ENCODE data around the gene PCCA. TPM values are rescaled to one million over a fixed set of nuclear protein-coding genes. Genes with fewer than 3 reads are reported as not detected.
"Not testable (repeated sequence)": the region's sequence is repeated elsewhere in the genome, so short reads cannot be mapped to it uniquely, and the experiment has no call there.

Gene PCCA
- total RNA-seq, 1 donor from 2014 or later, result 44.9 TPM

DNA sequence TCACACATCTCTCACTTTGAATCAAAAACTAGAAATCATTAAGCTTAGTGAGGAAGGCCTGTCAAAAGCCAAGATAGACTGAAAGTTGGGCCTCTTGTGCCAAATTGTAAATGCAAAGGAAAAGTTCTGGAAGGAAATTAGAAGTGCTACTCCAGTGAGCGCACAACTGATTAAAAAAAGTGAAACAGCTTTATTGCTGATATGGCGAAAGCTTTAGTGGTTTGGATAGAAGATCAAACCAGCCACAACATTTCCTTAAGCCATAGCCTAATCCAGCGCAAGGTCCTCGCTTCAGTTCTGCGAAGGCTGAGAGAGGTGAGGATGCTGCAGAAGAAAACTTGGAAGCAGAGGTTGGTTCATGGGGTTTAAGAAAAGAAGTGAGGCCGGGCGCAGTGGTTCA is 7.6 kb downstream of the PCCA start:
- no peak for DNase-seq (ENCODE audit: low spot score)

DNA sequence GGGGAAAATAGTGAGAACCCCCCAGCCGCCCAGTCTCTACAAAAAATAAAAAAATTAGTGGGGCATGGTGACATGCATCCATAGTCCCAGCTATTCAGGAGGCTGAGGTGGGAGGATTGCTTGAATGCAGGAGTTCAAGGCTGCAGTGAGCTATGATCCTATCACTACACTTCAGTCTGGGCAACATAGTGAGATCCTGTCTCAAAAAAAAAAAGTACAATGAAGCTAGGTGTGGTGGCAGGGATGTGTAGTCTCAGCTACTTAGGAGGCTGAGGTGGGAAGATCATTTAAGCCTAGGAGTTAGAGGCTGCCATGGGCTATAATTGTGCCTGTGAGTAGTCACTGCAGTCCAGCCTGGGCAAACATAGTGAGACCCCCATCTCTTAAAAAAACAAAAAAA is 8.9 kb downstream of the PCCA start:
- DNase-seq (ENCODE audit: low spot score), result no peak

DNA sequence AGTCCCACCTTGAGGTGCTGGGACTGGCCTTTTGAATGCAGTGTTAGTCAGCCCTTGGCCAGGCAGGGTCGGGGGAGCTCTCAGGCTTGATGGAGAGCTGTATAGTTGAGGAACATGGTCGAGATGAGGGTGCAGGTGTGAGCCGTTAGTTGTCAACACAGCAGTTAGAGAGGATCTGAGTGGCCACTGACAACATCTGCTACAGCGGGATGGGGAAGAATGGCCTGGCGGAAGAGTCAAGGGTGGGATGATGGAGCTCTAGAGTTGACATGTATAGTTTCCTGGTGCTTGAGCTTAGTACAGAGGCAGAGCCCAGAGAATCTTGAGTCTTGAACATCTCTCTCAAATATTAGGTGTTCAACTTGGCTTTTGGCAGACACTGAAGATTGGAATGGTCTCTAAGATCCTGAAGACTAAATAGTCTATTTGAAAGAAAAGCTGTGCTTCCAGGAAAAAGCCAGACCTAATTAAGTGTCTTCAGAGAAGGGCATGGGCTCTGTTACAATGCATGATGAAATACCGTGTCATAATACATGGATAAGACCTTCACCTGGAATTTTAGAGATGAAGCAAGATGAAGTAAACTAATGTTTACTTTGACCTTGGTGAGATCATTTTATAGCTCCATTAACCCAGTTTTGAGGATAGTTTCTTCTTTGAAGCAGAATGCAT is 9.7 kb downstream of the PCCA start:
- DNase-seq (ENCODE audit: low spot score), result no peak

DNA sequence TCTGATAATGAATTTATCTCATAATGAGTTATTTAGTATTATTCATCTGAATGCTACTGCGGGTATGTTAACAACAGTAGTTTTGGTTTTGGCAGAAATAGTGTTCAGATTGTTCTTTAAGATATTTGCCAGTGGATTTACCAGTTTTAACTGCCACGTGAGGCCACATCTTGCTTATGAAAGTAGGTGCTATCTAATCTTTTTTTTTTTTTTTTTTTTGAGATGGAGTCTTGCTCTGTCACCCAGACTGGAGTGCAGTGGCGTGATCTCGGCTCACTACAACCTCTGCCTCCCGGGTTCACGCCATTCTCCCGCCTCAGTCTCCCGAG is 10.2 kb downstream of the PCCA start:
- DNase-seq (ENCODE audit: low spot score), result not testable (repeated sequence)

DNA sequence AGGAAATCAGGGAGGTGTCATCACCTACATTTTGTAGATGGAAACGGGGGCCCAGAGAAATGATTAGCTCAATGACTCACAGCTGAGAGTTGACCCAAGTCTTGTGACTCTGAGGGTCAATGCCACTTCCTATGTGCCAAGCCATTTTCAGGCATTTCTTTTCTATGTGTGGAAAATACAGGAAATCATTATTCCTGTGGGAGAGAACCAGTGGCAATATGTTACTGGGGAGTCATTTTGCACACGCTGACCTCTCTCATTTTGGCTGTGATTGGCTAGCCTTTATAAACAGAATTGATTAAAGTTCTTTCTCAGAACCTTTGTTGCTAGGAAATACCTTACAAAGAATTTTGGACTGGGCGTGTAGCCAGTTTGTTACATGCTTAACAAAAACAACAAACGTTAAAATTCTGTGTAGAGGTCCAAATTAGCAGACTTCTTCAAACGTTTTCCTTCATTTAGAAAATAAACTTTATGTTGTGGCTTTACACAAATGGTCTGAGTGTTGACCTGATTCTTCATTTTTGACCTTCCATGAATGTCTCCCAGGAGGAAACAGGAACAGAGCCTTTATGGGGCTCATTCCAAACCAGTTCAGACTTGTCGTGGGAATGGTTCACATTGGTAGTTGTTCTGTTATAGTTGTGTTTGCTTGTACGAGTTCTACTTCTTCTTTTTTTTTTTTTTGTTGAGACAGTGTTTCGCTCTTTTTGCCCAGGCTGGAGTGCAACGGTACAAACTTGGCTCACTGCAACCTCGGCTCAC is 11.4 kb downstream of the PCCA start:
- DNase-seq (ENCODE audit: low spot score), result peak; percentile 77

DNA sequence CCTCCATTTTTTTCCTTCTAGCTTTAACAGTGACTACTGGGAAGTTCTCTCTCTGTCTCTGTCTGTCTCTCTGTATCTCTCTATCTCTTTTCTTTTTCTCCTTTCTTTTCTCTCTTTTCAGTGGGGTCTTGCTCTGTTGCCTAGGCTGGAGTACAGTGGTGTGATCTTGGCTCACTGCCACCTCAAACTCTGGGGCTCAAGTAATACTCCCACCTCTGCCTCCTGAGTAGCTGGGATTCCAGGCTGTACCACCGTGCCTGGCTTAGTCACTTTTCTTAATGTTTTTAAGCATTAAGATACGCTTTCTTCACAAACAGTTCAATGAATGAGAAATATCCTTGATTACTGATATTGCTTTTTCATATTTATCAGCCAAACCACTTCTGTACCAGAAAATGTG is 13.1 kb downstream of the PCCA start:
- DNase-seq (ENCODE audit: low spot score), result no peak

DNA sequence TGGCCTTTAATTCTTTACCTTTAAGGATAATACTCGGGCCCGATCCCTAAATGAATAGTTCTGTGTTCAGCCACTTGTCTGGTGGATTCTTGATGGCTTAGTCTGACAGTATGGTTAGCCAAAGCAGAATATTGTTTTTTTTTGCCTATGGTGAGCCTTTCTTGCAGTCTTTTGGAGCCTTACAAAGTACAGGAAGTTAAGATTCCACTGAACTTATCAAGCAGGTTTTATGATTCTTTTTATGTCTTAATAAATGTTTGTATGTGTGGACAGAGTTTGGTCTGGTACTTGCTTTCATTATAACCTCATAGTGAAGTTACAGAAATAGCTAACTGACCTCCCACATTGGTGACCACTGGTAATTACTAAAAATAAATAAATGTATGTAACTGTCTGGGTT is 17.1 kb downstream of the PCCA start:
- DNase-seq (ENCODE audit: low spot score), result no peak

DNA sequence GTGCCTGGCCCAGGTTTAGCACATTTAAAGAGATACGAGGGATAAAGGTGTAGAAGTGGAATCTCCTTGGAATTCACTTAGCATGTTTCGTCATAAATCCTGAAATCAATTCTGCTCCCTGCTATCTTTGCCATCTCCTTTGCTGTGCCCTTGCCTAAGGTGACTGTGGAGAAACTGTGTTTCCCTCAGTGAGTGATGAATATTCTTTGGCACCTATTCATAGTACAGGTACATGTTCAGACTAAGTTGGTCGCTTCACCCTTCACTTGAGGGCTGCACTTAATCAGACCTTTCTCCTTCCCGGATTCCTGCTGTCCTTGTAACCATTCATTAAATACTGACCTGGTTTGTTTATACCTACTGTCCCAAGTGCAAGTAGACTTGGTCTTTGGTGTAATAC is 17.8 kb downstream of the PCCA start:
- DNase-seq (ENCODE audit: low spot score), result no peak

DNA sequence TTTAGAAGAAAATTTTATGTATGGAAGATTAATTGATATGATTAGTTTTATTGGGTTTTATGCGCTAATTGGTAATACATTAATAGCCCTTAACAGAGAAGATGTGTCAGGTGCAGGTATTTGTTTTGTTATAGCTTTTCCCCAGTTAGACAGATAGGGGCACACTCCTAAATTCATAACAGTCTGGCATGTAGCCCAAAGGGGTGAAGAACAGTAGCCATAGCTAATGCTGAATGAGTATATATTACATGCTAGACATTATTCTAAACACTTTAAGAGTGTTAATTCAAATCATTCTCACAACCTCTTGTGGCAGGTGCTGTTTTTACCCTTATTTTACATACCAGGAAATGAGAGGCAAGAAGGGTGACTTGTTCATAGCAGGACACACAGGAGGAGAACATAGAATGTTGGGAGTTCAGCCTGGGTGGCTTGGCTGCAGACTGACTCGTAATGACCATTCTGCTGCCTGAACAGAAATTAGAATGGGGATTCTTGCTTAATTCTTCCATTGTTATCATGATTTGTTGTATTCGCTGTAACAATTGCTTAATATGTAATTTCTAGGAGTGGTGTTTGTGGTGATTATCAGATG is 20.1 kb downstream of the PCCA start:
- no peak for DNase-seq (ENCODE audit: low spot score)

DNA sequence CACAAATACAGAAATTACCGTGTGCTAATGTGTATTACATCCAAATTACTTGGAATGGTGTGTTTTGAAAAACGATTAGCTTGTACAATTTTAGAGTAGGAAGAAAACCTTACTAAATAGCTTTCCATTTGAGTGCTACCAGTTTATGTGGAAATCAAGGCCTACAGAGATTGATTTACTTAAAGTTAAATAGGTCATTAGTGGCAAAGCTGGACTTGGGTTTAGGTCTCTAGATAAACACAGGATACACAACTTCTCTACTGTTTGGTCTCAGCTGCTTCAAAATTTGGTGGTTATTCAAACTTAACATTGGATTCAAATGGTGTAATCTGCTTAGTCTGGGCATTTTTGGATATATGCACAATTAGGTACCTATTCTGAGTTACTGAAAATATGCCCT is 21.4 kb downstream of the PCCA start:
- DNase-seq (ENCODE audit: low spot score), result no peak

DNA sequence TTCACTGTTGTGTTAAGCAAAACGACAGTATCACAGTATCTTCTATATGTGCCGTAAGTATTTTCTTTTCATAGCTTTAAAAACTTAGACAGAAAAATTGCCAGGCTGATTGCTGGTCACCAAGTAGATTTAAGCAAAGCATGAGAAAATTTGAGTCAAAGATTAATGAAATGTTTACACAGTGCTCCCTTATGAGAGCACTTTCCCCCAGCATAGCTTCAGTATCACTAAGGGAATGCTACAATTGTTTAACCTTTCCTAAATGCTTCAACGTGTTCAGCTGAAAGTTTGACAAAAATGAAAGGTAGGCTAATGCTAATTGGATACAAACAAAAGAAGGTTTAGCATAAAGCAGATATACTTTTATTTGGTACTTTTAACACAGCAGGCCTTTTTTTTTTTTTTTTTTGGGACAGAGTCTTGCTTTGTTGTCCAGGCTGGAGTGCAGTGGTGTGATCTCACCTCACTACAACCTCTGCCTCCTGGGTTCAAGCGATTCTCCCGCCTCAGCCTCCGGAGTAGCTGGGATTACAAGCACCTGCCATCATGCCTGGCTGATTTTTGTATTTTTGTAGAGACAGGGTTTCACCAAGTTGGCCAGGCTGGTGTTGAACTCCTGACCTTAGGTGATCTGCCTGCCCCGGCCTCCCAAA is 23.4 kb downstream of the PCCA start:
- no peak for DNase-seq (ENCODE audit: low spot score)

DNA sequence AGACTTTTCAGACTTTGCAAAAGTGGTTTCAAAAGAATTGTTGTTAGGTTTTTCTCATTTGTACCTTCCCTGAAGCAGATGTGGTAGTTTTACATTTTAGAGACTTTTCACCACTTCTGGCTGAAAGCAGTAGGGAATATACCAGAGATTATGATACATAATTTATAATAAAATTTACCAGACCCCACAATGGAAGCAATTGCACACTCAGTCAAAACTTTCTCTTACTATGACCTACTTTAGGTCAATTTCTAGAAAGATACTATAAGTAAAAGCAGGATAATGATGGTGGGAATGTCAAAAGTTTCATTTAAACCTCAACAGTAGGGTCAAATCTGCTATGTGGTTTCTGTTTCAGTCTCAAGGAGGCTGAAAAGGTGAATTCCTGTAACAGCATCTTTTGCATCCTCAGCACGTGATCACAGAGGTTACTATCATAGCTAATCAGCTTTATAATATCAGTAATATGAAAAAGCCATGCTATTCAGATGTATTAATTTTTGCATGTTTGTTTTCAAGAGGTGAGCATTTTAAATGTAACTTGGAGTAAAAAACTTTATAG is 26.9 kb downstream of the PCCA start:
- DNase-seq (ENCODE audit: low spot score), result no peak

DNA sequence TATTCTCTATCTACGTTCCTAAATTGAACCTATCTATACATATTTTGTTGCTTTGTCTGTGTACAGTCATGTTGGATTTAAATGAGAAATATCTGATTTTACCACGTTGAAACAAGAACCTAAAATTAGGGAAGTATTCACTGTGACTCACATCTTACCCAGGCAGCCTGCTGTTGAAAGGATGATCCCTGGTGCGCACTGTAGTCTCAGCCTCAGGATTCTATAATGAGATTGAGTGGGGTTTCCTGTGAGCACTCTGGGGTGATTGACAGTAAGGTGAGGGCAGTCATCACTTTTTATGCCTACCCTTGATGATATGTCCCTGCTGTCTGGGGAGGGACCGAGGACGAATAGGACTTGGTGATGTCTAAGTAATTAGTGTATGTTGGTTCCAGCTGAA is 35.4 kb downstream of the PCCA start:
- DNase-seq (ENCODE audit: low spot score), result no peak

DNA sequence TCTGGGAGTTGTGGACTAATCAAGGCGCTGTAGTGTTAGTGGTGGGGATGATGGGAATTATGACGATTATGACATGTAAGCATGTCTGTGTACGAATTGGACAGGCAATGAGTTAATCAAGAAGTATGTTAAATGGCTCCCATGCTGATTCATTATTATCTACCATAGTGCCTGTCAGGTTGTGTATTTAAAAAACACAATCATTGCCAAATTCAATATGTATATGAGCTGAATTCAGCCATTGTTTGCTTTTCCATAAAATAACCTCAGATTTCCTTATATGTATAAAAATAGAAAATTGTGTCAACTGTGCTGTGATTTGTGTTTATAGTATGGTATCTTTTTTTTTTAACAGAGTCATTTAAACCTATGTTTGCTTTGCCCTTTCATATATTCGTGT is 37.1 kb downstream of the PCCA start:
- no peak for DNase-seq (ENCODE audit: low spot score)

DNA sequence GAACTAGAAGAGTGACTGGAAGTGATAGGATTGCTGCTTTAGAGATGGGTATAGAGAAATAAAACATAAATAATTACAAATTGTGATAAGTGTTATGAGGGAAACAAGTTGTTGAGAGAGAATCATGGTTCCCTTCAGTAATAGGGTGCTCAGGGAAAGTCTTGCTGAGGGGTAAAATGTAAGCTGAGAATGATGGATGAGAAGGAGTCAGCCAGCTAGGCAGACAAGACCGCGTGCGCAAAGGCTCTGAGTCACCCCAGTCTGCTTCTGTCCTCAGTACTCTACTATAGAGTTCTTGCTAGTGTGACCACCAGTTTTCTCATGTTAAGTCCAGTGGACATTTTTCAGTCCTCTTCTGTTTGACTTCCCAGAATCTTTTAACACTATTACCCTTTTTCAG is 39.5 kb downstream of the PCCA start:
- no peak for DNase-seq (ENCODE audit: low spot score)

DNA sequence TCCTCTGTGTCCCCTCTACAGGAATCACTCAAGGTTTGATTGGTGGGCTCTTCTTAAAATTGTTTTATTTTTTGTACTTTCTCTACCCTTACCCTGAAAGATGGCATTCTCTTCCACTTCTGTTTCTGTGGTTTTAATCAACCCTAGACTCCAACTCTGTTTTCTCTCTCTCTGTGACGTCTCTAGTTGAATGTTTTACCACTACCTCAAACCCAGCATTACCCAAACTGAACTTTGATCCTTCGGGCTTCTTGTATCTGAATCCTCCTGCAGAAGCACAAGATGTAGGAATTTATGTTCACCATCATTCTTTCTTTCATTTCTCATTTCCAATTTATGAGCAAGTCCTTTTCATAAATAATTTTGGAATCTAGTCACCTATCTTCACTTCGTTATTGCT is 39.9 kb downstream of the PCCA start:
- no peak for DNase-seq (ENCODE audit: low spot score)

DNA sequence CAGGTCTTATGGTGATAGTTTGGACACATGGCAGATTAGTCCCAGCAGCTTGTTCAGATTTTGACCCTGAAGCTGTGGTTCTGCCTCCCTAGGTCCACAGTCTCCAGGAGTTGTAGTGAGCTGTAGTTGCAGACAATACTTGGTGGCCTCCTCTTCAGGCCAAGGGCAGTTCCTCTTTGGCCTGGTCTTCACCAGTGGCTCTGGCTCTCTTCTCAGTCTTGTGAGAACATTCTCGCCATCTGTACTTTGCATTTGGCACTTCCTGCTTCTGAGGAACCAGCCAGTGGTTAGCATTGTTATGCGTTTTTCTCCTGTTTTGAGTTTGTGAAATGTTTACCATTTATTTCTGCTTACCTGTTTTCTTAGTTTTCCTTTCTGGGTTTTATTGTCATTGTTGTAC is 40.7 kb downstream of the PCCA start:
- no peak for DNase-seq (ENCODE audit: low spot score)

DNA sequence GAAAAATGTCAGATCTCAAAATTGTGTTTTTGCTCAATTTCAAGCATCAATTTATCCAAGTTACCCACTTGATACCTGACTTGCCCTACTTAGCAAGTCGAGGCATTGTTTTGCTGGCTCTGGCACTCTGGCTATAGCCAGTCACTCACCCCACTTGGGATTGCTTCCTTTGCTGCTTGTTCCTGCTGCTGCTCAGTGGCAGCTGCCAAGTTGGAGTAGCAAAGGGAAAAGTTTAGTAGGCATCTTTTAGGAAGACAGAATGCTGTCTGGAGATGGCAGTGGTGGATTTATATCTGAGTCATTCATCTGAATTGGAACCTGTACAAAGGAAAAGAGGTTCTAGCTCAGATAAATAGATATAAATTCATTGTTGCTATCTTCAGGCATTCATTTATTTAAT is 41.2 kb downstream of the PCCA start:
- no peak for DNase-seq (ENCODE audit: low spot score)

DNA sequence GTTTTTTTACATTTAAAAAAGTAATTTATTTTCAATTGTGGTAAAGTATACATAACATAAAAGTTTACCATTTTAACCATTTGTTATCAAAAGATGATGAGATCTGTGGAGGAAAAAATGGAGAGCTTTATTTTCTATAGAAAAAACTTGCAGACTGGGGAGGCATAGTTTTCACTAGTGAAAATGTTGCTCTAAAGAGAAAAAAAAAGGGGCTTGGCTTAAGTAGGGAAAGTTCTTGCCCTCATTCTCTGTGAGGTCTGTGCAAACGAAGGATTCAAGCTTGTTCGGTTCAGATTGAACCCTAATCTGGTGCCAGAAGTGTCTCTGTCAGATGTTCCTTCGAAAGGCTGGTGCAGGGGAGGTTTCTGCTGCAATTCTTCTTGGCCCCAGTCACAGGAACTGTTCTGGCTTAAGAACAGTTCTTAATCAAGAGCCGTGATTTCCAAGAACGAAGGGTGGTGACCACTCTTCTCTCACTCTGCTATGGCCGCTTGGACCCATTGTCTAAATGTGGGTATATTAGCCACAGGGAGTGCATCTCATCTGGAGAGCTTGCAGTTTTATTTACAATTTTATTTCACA is 42.1 kb downstream of the PCCA start:
- no peak for DNase-seq (ENCODE audit: low spot score)

DNA sequence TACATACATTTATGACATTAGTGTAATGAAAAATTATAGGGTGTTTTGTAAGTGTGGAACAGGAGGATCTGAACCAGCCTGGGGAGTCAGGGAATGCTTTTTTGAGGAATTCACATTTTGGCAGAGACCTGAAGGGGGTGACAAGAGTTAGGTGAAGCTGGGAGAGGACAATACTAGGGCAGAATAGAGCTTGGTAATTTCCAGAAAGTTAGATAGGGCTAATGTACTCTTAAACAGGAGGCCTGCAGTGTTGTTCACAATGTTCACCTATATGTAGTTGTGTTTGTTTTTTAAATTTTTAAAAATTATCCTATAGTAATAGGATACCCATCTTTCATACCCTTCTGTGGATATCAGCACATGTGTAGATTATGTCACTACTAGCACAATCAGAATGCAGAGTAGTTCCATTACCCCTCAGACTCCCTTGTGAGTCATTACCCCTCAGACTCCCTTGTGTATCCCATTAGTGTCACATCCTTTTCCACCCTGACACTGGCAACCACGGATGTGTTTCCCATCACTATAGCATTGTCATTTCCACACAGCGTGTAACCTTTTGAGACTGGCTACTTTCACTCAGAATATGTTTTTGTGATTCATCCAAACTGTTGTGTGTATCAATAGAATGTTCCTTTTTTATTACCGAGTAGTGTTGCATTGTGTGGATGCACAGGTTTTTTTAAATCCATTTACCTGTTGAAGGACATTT is 43.1 kb downstream of the PCCA start:
- DNase-seq (ENCODE audit: low spot score), result no peak

DNA sequence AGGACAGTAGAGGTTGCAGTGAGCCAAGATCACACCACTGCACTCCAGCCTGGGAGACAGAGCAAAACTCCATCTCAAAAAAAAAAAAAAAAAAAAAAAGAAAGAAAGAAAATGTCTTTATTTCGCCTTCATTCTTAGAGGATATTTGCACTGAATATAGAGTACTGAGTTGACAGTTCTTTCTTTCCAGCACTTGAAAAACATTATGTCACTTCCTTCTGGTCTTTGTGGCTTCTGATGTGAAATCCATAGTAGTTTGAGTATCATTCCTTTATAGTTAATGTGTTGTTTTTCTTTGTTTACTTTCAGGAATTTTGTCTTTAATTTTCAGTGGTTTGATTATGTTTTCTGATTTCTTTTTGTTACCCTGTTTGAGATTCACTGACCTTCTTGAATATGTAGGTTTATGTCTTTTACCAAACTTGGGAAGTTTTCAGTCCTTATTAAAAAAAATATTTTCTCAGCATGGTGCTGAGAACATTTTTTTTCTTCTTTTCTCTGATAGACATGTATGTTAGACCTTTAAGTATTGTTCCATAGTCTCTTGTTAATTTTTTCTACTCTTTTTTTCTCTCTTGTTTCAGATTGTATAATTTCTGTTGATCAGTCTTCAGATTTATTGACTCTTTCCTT is 50.1 kb downstream of the PCCA start:
- DNase-seq (ENCODE audit: low spot score), result no peak
